ENCODE results near the gene FRA10AC1. TPM values are rescaled to one million over a fixed set of nuclear protein-coding genes. Genes with fewer than 3 reads are reported as not detected.

The FRA10AC1 gene
- total RNA-seq, 1 experiment from 2014 or later, result 12.4 TPM

DNA sequence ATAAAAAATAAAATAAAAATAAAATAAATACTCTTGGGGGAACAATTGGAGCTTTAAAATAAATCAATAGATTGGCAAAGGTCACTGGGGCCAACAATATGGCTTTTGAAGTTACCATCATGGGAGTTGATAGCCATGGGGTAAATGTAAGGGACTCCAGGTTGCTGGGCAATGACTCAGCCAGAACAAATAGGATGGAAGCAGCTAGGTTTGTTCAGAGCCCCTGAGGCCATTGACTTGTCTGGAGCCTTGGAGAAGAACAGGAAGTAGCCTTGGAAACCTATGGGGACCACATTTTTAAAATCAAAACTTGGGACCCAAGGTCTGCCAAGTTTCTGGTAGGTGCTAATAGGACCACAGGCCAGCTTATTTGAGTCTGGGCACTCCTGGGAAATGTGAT lies 20.2 kb upstream of the FRA10AC1 start:
- H3K27ac ChIP-seq (ENCODE audit: insufficient read length, low read depth, low read length), result no peak overlapping the region
- H3K4me3 Mint-ChIP-seq, result no peak overlapping the region
- no peak overlapping the region for H3K4me2 ChIP-seq (ENCODE audit: insufficient read depth, insufficient read length, low read length)
- no peak overlapping the region for H2BK20ac ChIP-seq (ENCODE audit: low read depth, low read length, poor library complexity, severe bottlenecking)
- H2AK5ac ChIP-seq (ENCODE audit: insufficient read length, low read length), result no peak overlapping the region
- H3K9me3 Mint-ChIP-seq, result no peaks in the 10 kb centered on the region
- no peak for DNase-seq
- H4K20me1 ChIP-seq (ENCODE audit: control insufficient read depth, insufficient read depth, insufficient read length), result no peaks in the 10 kb centered on the region
- no peak overlapping the region for H3K4ac ChIP-seq (ENCODE audit: low read depth, low read length)
- peaks cover 16% of the 10 kb centered on the region for H3K27me3 Mint-ChIP-seq (ENCODE audit: low read depth)
- no peak overlapping the region for H4K91ac ChIP-seq (ENCODE audit: insufficient read length, low read depth, low read length)
- no peak overlapping the region for H3K9ac ChIP-seq (ENCODE audit: extremely low read depth, insufficient read length, low read length)
- no peak overlapping the region for H3K14ac ChIP-seq (ENCODE audit: insufficient read depth, low read length)
- no peaks in the 10 kb centered on the region for H3K79me2 ChIP-seq (ENCODE audit: insufficient read depth, low read length)
- H3K9me3 ChIP-seq (ENCODE audit: control insufficient read depth, low read depth, low read length), result no peaks in the 10 kb centered on the region
- H2BK12ac ChIP-seq (ENCODE audit: insufficient read length, low read depth, low read length), result no peak overlapping the region
- TF ChIP-seq, protein P1, sequence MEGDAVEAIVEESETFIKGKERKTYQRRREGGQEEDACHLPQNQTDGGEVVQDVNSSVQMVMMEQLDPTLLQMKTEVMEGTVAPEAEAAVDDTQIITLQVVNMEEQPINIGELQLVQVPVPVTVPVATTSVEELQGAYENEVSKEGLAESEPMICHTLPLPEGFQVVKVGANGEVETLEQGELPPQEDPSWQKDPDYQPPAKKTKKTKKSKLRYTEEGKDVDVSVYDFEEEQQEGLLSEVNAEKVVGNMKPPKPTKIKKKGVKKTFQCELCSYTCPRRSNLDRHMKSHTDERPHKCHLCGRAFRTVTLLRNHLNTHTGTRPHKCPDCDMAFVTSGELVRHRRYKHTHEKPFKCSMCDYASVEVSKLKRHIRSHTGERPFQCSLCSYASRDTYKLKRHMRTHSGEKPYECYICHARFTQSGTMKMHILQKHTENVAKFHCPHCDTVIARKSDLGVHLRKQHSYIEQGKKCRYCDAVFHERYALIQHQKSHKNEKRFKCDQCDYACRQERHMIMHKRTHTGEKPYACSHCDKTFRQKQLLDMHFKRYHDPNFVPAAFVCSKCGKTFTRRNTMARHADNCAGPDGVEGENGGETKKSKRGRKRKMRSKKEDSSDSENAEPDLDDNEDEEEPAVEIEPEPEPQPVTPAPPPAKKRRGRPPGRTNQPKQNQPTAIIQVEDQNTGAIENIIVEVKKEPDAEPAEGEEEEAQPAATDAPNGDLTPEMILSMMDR (conservative IDR thresholded peaks at IDR 0.05), result no peak
- H3K27ac Mint-ChIP-seq, result no peak overlapping the region
- H3K23ac ChIP-seq (ENCODE audit: insufficient read length, low read depth, low read length), result no peak overlapping the region
- no peaks in the 10 kb centered on the region for H3K23me2 ChIP-seq (ENCODE audit: insufficient read length, low read depth, low read length, poor library complexity, severe bottlenecking)
- H2BK15ac ChIP-seq (ENCODE audit: low read depth, low read length), result no peak overlapping the region
- H3K56ac ChIP-seq (ENCODE audit: insufficient read length, low read depth, low read length), result no peak overlapping the region
- no peak overlapping the region for H2AFZ ChIP-seq (ENCODE audit: low read length)
- H2BK5ac ChIP-seq (ENCODE audit: insufficient read length, low read length), result no peak overlapping the region
- no peak overlapping the region for H4K8ac ChIP-seq (replicated peaks; ENCODE audit: insufficient read length, low read depth, low read length)
- no peak overlapping the region for H2BK120ac ChIP-seq (ENCODE audit: low read depth, low read length, poor library complexity, severe bottlenecking)
- peaks cover 17 to 18% of the 10 kb centered on the region in 2 experiments for H3K4me1 Mint-ChIP-seq
- H3K4me1 ChIP-seq (ENCODE audit: insufficient read depth, low read length), result peaks cover 3% of the 10 kb centered on the region; the same call in 1 of the 2 replicates
- no peaks in the 10 kb centered on the region for H3K79me1 ChIP-seq (ENCODE audit: insufficient read depth, low read depth, low read length, poor library complexity, severe bottlenecking)
- no peak overlapping the region for H3T11ph ChIP-seq (ENCODE audit: low read length)
- no peaks in the 10 kb centered on the region for H3K27me3 ChIP-seq (ENCODE audit: insufficient read depth, low read length)
- H3K36me3 Mint-ChIP-seq (ENCODE audit: insufficient read depth in 1 of 3, low read depth in 3 of 3), result no peaks in the 10 kb centered on the region
- no peak overlapping the region for H3K18ac ChIP-seq (ENCODE audit: insufficient read length, low read depth, low read length)
- no peak overlapping the region for H4K5ac ChIP-seq (ENCODE audit: insufficient read length, low read depth, low read length)
